PC-3 (cell line): Measurements from ENCODE around the gene STARD9.

ENCODE experiments used
- EZH2 ChIP-seq: fragments of 300-600 bp; sonication (generic); IDR thresholded peaks from one replicate; pipeline ENCODE4 v1.6.1; 2017; ENCODE audit warnings: antibody characterized with exemption, mild to moderate bottlenecking, low read length; ENCODE audit not compliant: unreplicated experiment
- EZH2phosphoT487 ChIP-seq: fragments of 300-600 bp; sonication (generic); IDR thresholded peaks from 2 replicates; pipeline ENCODE4 v1.6.1; 2018; ENCODE audit warnings: mild to moderate bottlenecking, antibody characterized with exemption, low read length, borderline replicate concordance
- TF ChIP-seq, protein P1 (sequence below): fragments of 300-600 bp; sonication (generic); conservative IDR thresholded peaks from 2 replicates; pipeline ENCODE4 v1.5.1; 2017; ENCODE audit warnings: antibody characterized with exemption, low read depth, mild to moderate bottlenecking, low read length

DNA sequence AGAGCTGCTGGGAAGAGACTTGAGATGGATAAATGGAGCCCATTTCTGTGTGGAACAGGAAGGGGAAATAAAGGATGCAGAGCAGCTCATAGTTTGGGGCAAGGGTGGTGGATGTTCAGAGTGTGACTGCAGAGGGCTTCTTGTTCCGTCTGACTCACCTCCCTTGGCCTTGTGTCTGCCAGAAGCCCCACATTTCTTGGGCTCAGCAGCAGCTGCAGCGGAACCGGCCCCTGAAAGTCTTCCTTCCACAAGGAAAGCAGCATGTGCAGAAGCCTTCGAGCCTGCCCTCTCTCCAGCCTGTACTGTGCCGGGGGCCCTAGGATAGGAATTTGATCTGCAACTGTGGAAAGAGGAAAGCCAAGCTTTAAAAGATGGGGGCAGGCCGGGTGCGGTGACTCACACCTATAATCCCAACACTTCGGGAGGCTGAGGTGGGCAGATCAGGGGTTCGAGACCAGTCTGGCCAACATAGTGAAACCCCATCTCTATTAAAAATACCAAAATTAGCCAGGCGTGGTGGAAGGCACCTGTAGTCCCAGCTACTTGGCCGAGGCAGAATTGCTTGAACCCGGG is 150.0 kb downstream of the STARD9 start:
- TF ChIP-seq, protein P1, sequence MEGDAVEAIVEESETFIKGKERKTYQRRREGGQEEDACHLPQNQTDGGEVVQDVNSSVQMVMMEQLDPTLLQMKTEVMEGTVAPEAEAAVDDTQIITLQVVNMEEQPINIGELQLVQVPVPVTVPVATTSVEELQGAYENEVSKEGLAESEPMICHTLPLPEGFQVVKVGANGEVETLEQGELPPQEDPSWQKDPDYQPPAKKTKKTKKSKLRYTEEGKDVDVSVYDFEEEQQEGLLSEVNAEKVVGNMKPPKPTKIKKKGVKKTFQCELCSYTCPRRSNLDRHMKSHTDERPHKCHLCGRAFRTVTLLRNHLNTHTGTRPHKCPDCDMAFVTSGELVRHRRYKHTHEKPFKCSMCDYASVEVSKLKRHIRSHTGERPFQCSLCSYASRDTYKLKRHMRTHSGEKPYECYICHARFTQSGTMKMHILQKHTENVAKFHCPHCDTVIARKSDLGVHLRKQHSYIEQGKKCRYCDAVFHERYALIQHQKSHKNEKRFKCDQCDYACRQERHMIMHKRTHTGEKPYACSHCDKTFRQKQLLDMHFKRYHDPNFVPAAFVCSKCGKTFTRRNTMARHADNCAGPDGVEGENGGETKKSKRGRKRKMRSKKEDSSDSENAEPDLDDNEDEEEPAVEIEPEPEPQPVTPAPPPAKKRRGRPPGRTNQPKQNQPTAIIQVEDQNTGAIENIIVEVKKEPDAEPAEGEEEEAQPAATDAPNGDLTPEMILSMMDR = no peak
- TF ChIP-seq EZH2phosphoT487 (no peak), EZH2 (no peak)
